GM12801 (cell line): ENCODE data around the gene FASLG.

Experiments used
- TF ChIP-seq, protein P1 (sequence below): IDR thresholded peaks from one replicate; pipeline ENCODE4 v1.5.1; 2011; ENCODE audit warnings: control low read depth; ENCODE audit not compliant: insufficient read length; ENCODE audit errors: extremely low read depth

FASLG gene, protein sequence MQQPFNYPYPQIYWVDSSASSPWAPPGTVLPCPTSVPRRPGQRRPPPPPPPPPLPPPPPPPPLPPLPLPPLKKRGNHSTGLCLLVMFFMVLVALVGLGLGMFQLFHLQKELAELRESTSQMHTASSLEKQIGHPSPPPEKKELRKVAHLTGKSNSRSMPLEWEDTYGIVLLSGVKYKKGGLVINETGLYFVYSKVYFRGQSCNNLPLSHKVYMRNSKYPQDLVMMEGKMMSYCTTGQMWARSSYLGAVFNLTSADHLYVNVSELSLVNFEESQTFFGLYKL

DNA sequence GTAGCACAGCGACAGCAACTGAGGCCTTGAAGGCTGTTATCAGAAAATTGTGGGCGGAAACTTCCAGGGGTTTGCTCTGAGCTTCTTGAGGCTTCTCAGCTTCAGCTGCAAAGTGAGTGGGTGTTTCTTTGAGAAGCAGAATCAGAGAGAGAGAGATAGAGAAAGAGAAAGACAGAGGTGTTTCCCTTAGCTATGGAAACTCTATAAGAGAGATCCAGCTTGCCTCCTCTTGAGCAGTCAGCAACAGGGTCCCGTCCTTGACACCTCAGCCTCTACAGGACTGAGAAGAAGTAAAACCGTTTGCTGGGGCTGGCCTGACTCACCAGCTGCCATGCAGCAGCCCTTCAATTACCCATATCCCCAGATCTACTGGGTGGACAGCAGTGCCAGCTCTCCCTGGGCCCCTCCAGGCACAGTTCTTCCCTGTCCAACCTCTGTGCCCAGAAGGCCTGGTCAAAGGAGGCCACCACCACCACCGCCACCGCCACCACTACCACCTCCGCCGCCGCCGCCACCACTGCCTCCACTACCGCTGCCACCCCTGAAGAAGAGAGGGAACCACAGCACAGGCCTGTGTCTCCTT, at the start of gene FASLG:
Gene FASLG, plus strand, starts transcription at position 233 of the 583 bp plus-strand sequence. Its CDS starts 99 bp downstream, at position 332.
- TF ChIP-seq, protein P1, sequence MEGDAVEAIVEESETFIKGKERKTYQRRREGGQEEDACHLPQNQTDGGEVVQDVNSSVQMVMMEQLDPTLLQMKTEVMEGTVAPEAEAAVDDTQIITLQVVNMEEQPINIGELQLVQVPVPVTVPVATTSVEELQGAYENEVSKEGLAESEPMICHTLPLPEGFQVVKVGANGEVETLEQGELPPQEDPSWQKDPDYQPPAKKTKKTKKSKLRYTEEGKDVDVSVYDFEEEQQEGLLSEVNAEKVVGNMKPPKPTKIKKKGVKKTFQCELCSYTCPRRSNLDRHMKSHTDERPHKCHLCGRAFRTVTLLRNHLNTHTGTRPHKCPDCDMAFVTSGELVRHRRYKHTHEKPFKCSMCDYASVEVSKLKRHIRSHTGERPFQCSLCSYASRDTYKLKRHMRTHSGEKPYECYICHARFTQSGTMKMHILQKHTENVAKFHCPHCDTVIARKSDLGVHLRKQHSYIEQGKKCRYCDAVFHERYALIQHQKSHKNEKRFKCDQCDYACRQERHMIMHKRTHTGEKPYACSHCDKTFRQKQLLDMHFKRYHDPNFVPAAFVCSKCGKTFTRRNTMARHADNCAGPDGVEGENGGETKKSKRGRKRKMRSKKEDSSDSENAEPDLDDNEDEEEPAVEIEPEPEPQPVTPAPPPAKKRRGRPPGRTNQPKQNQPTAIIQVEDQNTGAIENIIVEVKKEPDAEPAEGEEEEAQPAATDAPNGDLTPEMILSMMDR, result no peak

DNA sequence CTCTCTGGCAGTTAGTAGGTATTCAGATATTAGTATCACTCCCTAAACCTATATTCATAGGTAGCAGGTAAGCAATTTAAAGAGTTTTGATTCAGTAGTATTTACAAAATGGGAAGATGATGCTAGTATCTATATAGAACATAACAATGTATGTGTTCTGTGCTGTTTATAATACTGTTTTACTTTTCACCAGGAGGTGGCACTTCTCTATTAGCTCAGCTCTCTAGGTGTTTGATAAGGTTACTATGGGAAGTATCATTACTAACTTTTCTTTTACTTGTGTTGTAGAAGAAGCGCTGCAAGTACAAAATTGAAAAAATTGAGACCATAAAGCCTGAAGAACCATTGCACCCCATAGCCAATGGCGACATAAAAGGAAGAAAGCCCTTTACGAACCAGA, 49.4 kb upstream of the FASLG start:
- TF ChIP-seq, protein P1, result no peak

DNA sequence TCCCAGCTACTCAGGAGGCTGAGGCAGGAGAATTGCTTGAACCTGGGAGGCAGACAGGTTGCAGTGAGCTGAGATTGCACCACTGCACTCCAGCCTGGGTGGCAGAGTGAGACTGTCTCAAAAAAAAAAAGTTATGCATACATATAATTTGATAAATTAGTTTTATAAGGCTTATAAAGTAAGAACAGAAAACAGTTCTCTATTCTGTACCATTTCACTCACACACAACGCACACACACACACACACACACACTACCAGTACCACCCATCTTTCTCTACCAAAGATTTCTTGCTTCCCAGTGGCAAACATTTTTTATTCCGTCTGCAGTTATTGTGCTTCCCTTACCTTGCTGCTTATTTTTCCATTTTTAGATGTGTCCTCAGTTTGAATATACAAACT, 46.4 kb upstream of the FASLG start:
- TF ChIP-seq, protein P1, result no peak

DNA sequence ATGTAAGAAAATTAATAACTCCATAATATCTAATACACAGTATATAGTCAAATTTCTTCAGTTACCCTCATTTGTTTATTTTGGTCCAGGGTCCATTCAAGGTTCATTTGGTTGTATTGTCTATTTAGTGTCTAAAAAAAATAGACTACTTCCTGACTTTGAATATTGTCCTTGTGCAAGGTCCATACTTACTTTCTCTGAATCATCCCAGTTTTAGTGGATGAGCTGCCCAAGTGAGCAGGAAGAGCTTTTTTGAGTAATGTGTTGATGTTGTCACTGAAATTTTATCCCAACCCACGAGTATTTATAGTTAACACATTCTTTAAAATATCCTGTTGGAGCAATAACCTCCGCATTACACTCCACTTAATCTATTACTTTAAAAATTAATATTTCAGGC, 45.6 kb upstream of the FASLG start:
- TF ChIP-seq, protein P1, result no peak

DNA sequence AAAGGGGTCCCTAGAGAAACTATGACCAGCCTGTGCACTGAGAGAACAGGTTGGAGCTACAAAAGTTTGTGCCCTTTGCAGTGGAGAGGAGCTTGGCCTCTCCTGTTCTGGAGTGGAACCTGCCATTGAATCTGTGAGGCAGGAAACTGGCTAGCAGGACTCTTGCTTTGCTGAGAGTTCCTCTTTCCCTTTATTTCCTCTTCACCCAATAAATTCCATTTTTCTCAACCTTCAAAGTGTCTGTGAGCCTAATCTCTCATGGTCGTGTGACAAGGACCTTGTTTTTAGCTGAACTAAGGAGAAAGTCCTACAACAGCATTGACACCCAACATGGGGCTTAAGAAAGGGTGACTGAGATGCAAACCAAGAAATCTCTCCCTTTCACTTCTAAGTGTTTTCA, 42.7 kb upstream of the FASLG start:
- TF ChIP-seq, protein P1, result no peak

DNA sequence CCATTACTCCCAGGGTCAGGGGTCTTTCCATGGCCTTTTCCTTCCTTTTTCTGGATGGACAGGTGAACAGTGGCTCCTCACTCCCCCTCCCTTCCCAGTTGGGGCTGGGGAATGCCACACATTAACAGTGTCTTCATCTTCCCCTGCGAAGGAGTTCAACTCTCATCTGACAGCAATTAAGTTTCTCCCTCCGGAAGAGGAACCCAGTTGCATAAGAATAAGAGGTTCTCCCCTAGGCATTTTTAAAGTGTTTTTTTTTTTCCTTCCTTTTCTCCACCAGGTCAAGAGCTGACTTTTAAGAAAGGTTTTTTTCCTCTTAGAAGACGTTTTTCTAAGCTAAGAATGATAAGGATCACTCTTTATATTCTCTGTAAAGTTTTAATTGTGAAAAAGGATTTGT, 42.3 kb upstream of the FASLG start:
- TF ChIP-seq, protein P1, result no peak

DNA sequence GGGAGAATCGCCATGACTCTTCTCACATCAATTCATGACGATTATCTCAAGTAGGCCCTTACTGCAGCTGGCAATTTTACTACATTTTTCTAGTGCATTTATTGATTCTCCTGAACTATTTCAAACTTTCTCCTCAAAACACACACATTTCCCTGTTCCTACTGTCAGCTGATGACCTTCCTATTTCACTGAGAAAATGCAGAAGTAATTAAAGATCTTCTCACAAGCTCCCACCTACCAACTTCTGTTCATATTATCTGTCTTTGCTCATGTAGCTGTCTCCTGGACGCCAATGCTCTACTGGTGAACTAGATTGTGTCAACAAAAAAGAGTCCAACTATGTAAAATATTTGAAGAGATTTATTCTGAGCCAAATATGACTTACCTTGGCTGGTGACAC, 36.4 kb upstream of the FASLG start:
- TF ChIP-seq, protein P1, result no peak
